SK-N-SH treated with all-trans-retinoic acid at 6 μM for 48 hours (cell line): ENCODE results near the gene CNIH4.

Source experiments
- RARB ChIP-seq: fragments of 250-450 bp; sonication (Bioruptor Pico); IDR thresholded peaks from 2 replicates; pipeline ENCODE4 v1.8.0; 2021; ENCODE audit warnings: mild to moderate bottlenecking, moderate library complexity
- ZFP3 ChIP-seq: fragments of 250-450 bp; sonication (Bioruptor Pico); IDR thresholded peaks from 2 replicates; pipeline ENCODE4 v1.5.0; 2020; ENCODE audit warnings: mild to moderate bottlenecking, moderate library complexity
- ZNF70 ChIP-seq: fragments of 450-650 bp; formaldehyde crosslinking; IDR thresholded peaks from 2 replicates; pipeline ENCODE4 v1.5.0; 2020; ENCODE audit warnings: mild to moderate bottlenecking, moderate library complexity
- TF ChIP-seq, protein P1 (sequence below): fragments of 250-450 bp; sonication (Bioruptor Pico); IDR thresholded peaks from 2 replicates; pipeline ENCODE4 v1.5.1; 2020; ENCODE audit warnings: low read depth, mild to moderate bottlenecking, moderate library complexity
- TF ChIP-seq, protein P2 (sequence below): fragments of 250-450 bp; sonication (Bioruptor Pico); IDR thresholded peaks from 2 replicates; pipeline ENCODE4 v1.8.0; 2020; ENCODE audit warnings: mild to moderate bottlenecking, moderate library complexity, borderline replicate concordance

DNA sequence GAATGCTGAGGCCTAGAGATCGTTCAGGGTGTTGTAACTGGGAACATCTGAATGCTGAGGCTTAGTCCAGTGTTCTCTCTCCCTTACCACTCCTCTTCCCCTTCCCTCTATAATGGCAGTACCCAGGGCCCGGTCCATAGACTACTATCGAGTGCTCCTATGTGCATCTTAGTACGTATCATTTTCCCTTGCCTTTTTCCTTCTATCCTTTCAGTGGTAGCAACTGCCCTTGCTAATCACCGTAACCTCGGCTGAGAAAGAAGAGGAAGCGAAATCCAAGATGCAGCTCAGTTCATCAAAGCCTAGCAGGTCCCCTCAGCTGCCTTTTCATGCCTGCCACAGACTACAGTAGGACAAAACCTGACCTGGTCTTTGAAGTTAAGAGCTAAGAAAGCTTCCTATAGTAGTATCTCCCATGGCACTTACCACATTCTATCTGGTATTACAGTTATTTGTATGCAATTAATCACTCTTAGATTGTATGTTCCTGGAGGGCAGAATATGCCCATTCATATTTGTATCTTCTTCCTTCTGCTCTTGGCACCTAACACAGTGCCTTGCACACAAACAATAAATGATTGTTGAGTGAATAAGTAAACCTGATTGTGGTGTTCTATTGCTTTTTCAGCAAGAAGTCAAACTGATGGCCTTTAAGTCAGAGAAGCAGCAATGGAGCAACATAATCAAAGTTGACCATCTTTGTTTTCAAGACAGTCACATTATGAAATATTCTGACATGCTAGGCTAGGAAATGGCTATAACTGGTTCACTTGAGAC, 22.4 kb downstream of the CNIH4 start:
- no peak for TF ChIP-seq ZFP3 (CRISPR knock-in tag)
- TF ChIP-seq ZNF70 (CRISPR knock-in tag) = no peak
- TF ChIP-seq, protein P1, sequence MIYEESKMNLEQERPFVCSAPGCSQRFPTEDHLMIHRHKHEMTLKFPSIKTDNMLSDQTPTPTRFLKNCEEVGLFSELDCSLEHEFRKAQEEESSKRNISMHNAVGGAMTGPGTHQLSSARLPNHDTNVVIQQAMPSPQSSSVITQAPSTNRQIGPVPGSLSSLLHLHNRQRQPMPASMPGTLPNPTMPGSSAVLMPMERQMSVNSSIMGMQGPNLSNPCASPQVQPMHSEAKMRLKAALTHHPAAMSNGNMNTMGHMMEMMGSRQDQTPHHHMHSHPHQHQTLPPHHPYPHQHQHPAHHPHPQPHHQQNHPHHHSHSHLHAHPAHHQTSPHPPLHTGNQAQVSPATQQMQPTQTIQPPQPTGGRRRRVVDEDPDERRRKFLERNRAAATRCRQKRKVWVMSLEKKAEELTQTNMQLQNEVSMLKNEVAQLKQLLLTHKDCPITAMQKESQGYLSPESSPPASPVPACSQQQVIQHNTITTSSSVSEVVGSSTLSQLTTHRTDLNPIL (CRISPR knock-in tag) = no peak
- TF ChIP-seq, protein P2, sequence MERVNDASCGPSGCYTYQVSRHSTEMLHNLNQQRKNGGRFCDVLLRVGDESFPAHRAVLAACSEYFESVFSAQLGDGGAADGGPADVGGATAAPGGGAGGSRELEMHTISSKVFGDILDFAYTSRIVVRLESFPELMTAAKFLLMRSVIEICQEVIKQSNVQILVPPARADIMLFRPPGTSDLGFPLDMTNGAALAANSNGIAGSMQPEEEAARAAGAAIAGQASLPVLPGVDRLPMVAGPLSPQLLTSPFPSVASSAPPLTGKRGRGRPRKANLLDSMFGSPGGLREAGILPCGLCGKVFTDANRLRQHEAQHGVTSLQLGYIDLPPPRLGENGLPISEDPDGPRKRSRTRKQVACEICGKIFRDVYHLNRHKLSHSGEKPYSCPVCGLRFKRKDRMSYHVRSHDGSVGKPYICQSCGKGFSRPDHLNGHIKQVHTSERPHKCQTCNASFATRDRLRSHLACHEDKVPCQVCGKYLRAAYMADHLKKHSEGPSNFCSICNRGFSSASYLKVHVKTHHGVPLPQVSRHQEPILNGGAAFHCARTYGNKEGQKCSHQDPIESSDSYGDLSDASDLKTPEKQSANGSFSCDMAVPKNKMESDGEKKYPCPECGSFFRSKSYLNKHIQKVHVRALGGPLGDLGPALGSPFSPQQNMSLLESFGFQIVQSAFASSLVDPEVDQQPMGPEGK (CRISPR knock-in tag) = no peak
- no peak for TF ChIP-seq RARB (CRISPR knock-in tag)
